ES-I3 (cell line): ENCODE results near the gene ERICH4.
A peak's percentile ranks its signal among the peaks of the same experiment; 100 is the strongest.

Experiments
- H3K36me3 ChIP-seq: 2 replicates; pipeline ENCODE4 v1.6.1; 2013; ENCODE audit warnings: mild to moderate bottlenecking, low read length, control low read depth, moderate library complexity; ENCODE audit not compliant: insufficient read depth
- H3K4me1 ChIP-seq: 2 replicates; pipeline ENCODE4 v1.6.1; 2013; ENCODE audit warnings: mild to moderate bottlenecking, control low read depth, low read length; ENCODE audit not compliant: insufficient read depth
- H3K9ac ChIP-seq: 2 replicates; pipeline ENCODE4 v1.6.1; 2013; ENCODE audit warnings: low read depth, mild to moderate bottlenecking, low read length, moderate library complexity
- H3K9me3 ChIP-seq: 2 replicates; pipeline ENCODE4 v1.6.1; 2013; ENCODE audit warnings: mild to moderate bottlenecking, low read length, moderate library complexity; ENCODE audit not compliant: control insufficient read depth, insufficient read depth

ERICH4 gene, protein sequence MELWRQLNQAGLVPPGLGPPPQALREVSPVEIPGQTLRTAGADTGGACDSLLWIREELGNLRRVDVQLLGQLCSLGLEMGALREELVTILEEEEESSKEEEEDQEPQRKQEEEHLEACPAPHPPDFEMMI

DNA sequence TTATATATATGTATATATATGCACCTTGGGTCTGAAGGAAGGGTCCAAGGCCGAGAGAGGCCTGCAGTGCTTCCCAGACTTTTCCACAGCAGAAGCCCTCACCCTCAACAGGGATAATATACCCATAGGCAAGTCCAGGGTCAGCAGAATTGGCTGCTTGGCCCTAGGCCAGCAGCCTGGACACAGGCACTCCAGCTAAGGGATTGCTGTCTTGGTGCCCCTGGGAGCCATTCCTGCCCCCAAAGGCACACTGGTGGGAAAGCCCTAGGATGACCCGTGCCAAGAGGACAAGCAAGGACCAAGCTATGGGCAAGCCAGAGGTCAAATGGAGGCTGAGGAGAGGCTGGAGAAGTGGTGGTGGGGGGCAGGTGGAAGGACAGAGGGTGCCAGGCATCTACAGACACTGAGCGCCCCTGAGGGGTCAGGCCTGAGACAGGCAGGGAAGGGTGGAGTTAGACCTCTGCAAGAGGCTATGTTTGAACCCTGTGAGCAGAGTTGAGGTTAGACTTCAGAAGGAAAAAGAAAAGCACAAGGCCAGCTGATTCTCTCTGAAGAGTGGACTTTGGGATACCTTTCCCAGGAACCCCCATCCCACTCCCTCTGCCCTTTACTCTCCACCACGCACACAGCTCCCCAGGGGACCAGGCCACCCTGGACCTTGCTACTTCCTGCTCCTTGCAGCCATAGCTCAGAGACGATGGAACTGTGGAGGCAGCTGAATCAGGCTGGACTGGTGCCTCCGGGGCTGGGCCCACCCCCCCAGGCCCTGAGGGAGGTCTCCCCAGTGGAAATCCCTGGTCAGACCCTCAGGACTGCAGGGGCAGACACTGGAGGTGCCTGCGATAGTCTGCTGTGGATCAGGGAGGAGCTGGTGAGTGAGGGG lies at the start of gene ERICH4:
TSS of gene ERICH4 (plus strand) at position 684 of the 883 bp plus-strand sequence. CDS start at position 698, 14 bp downstream.
- peaks cover 3% of the 10 kb centered on the region; the same call in 1 of the 2 replicates for H3K36me3 ChIP-seq
- H3K9me3 ChIP-seq: no peaks in the 10 kb centered on the region
- no peak within 1 kb of the TSS for H3K9ac ChIP-seq
- 0 out of 2 replicates have a peak, but pooled peaks cover 3% of the 10 kb centered on the region for H3K4me1 ChIP-seq

DNA sequence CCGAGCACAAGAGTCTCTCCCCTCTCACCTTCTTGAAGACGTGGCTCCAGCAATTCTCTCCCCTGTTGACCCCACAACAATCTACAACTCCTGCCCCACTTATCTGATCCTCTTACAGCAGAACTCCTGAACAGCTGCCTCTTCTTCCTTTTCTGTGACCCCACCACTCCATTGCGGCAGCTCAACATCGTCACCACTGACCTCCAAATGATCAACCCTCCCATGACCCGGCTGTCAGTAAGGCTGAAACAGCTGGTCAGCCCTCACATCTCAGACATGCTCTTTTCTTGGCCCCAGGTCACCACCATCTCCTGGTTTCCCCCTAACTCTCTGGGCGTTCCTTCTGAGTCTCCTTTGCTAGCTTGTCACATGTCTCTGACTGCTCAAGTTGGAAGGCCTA lies 47.6 kb upstream of the ERICH4 start:
- H3K36me3 ChIP-seq: no peaks in the 10 kb centered on the region; the same call in 1 of the 2 replicates
- no peaks in the 10 kb centered on the region; the same call in 1 of the 2 replicates for H3K4me1 ChIP-seq
- H3K9ac ChIP-seq: no peak overlapping the region
- H3K9me3 ChIP-seq: no peaks in the 10 kb centered on the region

DNA sequence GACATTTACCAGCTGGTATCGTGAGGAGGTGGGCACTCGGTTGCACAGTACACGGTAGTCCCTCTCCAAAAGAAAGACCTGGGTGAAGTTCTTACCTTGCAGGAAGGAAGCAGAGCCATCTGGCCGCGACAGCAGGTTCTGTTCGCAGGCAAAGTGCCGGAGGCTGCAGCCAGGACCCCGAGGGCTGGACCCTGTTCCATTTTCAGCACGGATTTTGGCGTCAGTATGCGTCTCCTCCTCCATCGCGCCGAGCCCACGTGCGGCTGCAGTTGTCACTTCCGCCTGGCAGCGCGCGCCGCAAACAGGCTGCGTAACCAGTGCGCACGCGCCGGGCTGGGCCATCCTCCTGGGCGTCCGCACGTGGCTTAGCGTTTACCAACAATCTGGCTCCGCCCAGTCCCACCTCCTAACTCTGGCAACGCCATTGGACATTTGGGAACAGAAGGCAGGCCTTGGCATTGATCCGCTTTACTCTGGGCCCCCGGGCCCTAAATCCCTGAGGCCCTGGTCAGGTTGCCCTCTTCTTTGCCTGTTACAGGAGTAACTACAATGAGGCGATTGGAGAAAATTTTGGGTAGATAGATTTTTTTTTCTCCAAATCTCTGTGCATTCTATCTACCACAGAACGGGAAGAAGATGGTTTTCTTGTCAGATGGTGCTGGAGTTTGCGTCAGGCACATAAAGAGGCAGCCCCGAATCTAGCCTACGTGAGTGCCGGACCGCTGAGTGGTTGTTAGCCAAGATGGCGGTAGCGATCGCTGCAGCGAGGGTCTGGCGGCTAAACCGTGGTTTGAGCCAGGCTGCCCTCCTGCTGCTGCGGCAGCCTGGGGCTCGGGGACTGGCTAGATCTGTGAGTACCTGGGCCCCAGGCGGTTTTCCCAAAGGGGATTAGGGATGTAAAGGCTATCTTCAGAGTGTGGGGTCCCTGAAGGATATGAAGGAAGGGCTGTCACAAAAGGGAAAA lies 45.6 kb upstream of the ERICH4 start, which contains the start of the genes BCKDHA and EXOSC5:
TSS of gene BCKDHA (plus strand) at position 733 of the 964 bp plus-strand sequence. CDS start at position 743, 10 bp downstream.
TSS of gene EXOSC5 (minus strand) at position 274 of the 964 bp plus-strand sequence. CDS start at position 243, 31 bp downstream.
- H3K36me3 ChIP-seq: no peaks in the 10 kb centered on the region
- H3K4me1 ChIP-seq: no peaks in the 10 kb centered on the region; the same call in 1 of the 2 replicates
- H3K9me3 ChIP-seq: no peaks in the 10 kb centered on the region
- H3K9ac ChIP-seq: peak within 1 kb of the TSS; percentile 98

DNA sequence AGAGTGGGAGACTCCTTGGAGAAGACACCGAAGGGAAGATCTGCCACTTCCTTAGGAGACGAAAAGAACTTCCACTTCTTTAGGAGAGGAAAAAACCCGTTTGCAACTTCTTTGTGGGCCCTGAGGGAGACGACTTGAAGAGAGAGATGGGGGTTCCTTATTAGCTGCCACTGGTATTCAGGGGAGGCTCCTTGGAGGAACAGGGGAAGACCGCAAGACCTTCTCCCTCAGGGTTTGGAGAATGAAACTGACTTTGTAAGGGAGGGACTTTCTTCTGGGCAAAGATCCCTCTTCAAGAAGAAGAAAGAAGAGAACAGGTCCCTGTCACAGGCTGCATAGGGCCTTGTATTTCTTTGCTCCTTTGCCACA lies 44.9 kb upstream of the ERICH4 start:
- H3K36me3 ChIP-seq: no peaks in the 10 kb centered on the region
- H3K9me3 ChIP-seq: no peaks in the 10 kb centered on the region
- H3K9ac ChIP-seq: peak overlapping the region; percentile 98
- no peaks in the 10 kb centered on the region; the same call in 1 of the 2 replicates for H3K4me1 ChIP-seq

DNA sequence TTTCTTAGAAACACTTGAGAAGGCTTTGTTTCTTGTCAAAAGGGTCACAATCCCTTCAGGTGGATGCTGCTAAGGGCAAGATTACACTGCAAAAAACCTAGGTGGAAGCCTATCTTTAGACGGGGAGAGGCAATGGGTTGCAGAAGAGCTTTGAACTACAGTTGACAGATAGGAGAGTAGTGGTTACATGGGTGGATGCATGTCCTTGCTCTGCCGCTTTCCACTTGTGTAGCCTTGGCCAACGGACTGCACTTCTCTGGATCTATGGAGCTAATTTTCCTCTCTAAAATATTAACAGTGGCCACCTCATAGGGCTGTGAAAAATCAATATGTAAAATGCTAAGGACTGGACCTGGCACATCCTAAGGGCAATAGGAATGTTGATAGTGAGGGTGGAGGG lies 44.4 kb upstream of the ERICH4 start:
- Histone ChIP-seq H3K36me3 (no peaks in the 10 kb centered on the region), H3K4me1 (no peaks in the 10 kb centered on the region; the same call in 1 of the 2 replicates), H3K9me3 (no peaks in the 10 kb centered on the region), H3K9ac (peak overlapping the region; percentile 98)

DNA sequence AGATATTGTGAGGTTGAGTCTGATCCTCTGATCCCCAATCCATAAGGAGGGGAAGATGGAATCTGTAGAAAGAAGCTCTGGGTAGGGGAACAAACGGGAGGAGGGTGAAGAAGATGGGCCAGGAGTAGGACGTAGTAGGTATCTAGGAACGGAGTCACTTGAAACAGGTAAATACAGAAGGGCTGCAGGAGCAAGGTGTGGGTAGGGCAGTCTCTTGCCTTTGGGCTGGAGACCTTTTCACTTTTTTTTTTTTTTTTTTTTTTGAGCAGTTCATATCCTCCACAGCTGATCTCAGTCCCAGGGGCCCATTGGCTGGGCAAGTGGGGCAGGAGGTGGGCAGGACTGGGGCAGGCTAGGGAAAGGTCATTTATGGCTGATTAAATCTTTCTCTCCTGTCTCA lies 43.9 kb upstream of the ERICH4 start:
- Histone ChIP-seq H3K36me3 (no peaks in the 10 kb centered on the region), H3K4me1 (no peaks in the 10 kb centered on the region; the same call in 1 of the 2 replicates), H3K9ac (no peak overlapping the region), H3K9me3 (no peaks in the 10 kb centered on the region)

DNA sequence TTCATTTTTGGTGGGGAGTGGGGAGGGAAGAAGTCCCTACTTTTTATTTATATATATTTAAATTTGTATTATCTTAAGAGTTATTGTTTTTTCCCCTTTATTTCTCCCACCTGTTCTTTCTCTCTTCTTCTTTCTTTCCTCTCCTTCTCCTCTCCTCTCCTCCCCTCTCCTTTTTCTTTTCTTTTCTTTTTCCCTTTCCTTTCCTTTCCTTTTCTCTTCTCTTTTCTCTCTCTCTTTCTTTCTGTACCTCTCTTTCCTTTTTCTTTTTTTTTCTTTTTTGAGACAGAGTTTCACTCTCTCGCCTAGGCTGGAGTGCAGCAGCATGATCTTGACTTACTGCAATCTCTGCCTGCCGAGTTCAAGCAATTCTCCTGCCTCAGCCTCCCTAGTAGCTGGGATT lies 43.4 kb upstream of the ERICH4 start:
- no peaks in the 10 kb centered on the region for H3K9me3 ChIP-seq
- H3K4me1 ChIP-seq: no peaks in the 10 kb centered on the region; the same call in 1 of the 2 replicates
- H3K9ac ChIP-seq: no peak overlapping the region
- no peaks in the 10 kb centered on the region for H3K36me3 ChIP-seq

DNA sequence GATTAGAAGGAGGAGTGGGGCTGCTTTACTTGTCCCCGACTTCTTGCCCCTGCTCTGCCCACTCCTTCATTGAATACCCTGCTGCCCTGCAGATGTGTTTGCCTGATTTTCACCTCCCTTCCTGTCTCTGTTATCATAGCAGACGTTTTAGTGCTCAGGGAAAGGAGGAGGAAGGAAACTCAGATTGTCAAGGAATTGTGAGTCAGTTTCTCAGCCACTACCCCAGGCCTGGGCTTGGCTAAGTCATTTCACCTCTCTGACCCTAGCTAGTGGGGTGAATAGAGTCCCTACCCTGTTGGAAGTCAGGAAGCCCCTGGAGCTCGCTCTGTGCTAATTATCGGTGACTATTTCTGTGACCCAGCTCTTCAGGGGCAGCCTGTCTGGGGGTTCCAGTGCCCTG lies 41.5 kb upstream of the ERICH4 start:
- Histone ChIP-seq H3K36me3 (no peaks in the 10 kb centered on the region), H3K9me3 (no peaks in the 10 kb centered on the region), H3K9ac (no peak overlapping the region), H3K4me1 (no peaks in the 10 kb centered on the region; the same call in 1 of the 2 replicates)

DNA sequence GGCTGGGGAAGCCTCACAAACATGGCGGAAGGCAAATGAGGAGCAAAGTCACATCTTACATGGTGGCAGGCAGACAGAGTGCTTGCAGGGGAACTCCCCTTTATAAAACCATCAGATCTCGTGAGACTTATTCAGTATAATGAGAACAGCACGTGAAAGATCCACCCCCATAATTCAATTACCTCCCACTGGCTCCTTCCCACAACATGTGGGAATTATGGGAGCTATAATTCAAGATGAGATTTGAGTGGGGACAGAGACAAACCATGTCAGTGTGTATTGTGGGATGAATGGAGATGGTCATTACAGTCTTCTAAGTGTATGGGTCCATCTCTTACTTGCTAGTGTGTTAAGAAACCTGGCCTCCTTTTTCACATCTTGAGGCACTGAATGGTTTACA lies 40.9 kb upstream of the ERICH4 start:
- no peaks in the 10 kb centered on the region for H3K9me3 ChIP-seq
- H3K9ac ChIP-seq: no peak overlapping the region
- H3K36me3 ChIP-seq: no peaks in the 10 kb centered on the region
- H3K4me1 ChIP-seq: peaks cover 3% of the 10 kb centered on the region

DNA sequence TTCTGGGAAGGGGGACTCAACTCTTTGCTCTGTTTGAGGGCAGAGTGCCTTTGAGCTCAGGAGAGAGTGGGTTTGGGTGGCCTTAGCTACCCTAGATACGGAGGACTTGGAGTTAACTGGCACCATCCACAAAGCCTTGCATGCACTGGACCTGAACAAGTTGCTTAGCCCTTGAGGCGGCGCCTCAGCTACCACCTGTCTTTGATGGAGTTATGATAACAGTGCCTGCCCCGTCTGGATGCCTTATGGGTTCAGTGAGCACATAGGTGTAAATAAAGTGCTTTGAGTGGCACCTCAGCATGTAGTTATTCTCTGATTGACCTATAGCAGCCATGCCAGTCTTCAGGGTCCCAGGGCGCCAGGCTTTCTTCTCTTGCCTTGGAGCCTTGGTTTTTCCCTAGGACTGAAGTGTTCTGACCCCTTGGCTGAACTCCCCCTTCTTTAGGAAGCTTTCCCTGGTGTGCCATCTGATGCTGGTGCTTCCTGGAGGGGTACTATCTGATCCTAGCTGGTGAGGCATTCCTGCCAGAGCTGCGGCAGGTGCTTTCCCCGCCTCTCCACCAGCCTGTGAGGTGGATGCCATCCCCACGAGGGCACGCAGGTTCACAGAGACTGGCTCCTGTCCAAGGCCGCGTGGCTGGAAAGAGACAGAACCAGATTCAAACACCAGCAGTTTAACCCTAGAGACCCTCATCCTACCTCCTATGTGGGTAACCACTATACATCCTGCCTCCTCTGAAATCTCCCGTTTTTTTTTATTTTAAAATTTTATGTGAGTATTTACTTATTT lies 39.6 kb upstream of the ERICH4 start:
- no peak overlapping the region for H3K9ac ChIP-seq
- H3K36me3 ChIP-seq: no peaks in the 10 kb centered on the region
- H3K4me1 ChIP-seq: peaks cover 11% of the 10 kb centered on the region
- no peaks in the 10 kb centered on the region for H3K9me3 ChIP-seq

DNA sequence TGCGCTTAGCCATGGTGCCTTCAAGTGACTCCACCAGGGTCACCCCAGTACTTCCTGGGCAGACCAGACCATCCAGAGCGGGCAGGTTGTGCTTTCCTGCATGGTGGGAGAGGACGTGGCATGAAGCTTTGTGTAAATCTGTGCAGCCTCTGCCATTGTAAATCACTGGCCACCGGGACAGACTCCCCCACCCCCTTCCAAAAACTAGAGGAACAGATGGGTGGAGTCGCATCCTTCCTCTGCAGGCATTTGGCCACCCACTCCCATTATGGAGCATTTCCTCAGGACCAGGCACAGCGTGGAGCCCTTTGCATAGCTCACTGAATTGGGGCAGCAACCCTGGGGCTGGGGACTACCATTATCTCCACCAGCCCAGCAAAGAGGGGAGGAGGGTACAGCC lies 37.2 kb upstream of the ERICH4 start:
- no peaks in the 10 kb centered on the region for H3K36me3 ChIP-seq
- H3K9ac ChIP-seq: no peak overlapping the region
- H3K9me3 ChIP-seq: no peaks in the 10 kb centered on the region
- peaks cover 24% of the 10 kb centered on the region for H3K4me1 ChIP-seq

DNA sequence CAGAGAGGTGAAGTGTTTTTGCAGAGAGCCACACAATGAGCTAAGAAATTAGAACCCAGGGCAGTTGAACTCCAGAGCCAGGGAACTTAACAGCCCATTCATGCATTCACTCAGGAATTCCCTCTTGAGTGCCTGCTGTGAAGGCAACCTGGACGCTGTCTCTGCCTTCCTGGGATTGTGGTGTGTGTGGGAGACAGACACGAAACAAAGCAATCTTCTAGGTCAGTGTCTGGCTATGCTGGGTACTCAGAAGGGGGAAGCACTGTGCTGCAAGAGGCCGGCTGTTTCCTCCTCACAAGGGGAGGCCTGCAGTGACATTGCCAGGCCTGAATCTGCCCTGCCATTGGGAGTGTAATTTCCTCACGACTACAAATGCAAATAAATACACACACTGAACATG lies 35.7 kb upstream of the ERICH4 start:
- Histone ChIP-seq H3K4me1 (peaks cover 24% of the 10 kb centered on the region), H3K9ac (no peak overlapping the region), H3K9me3 (no peaks in the 10 kb centered on the region), H3K36me3 (no peaks in the 10 kb centered on the region)

DNA sequence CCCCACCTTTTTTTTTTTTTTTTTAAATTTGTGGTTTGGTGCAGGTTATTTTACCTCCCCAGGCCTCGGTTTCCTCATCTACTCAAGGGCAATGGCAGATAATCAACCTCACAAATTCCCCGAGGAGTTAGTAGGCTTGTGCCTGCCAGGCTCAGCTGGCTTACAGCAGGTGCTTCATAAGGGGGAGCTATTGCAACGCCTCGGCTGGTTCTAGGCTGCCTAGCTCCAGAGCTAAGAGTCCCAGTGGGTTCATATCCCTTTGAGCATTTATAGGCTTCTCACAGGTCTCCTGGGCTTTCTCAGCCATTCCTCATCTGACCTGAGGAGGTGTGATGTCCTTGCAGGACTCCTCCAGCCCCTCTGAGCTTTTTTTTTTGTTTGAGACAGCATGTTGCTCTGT lies 34.7 kb upstream of the ERICH4 start:
- Histone ChIP-seq H3K9me3 (no peaks in the 10 kb centered on the region), H3K9ac (no peak overlapping the region), H3K36me3 (no peaks in the 10 kb centered on the region), H3K4me1 (peaks cover 24% of the 10 kb centered on the region)
